Measurements from ENCODE around the gene HEG1.
"Not testable (repeated sequence)": the region's sequence is repeated elsewhere in the genome, so short reads cannot be mapped to it uniquely, and the experiment has no call there.

The HEG1 gene

GRCh38 chr3:124960698-124961097 lies 95.1 kb downstream of the HEG1 start:
- no peaks in the 10 kb centered on the region for H3K4me1 Mint-ChIP-seq
- no peak overlapping the region for H3K27ac Mint-ChIP-seq
- H3K4me3 Mint-ChIP-seq, result no peak overlapping the region
- no peak for TF ChIP-seq CTCF (IDR thresholded peaks at IDR 0.05; ENCODE audit: unreplicated experiment in 3 of 3)
- H3K9me3 Mint-ChIP-seq, result peaks cover 3% of the 10 kb centered on the region
- no peaks in the 10 kb centered on the region for H3K36me3 Mint-ChIP-seq (ENCODE audit: low read depth)
- no peaks in the 10 kb centered on the region for H3K27me3 Mint-ChIP-seq (ENCODE audit: low read depth)

GRCh38 chr3:124960105-124960504 lies 95.7 kb downstream of the HEG1 start:
- Mint-ChIP-seq H3K9me3 (peaks cover 6% of the 10 kb centered on the region), H3K4me1 (no peaks in the 10 kb centered on the region), H3K27ac (no peak overlapping the region), H3K27me3 (ENCODE audit: low read depth) (no peaks in the 10 kb centered on the region), H3K36me3 (ENCODE audit: low read depth) (no peaks in the 10 kb centered on the region), H3K4me3 (no peak overlapping the region)
- no peak for TF ChIP-seq CTCF (IDR thresholded peaks at IDR 0.05; ENCODE audit: unreplicated experiment in 3 of 3)

GRCh38 chr3:124957951-124958350 lies 97.8 kb downstream of the HEG1 start:
- H3K36me3 Mint-ChIP-seq (ENCODE audit: low read depth); H3K4me3 Mint-ChIP-seq; H3K27me3 Mint-ChIP-seq (ENCODE audit: low read depth); H3K4me1 Mint-ChIP-seq; H3K27ac Mint-ChIP-seq: not testable (repeated sequence)
- peaks cover 11% of the 10 kb centered on the region for H3K9me3 Mint-ChIP-seq

GRCh38 chr3:124952282-124952855 lies 103.4 kb downstream of the HEG1 start:
- Mint-ChIP-seq H3K27ac (no peak overlapping the region), H3K27me3 (ENCODE audit: low read depth) (no peaks in the 10 kb centered on the region), H3K36me3 (ENCODE audit: low read depth) (no peaks in the 10 kb centered on the region), H3K9me3 (peaks cover 11% of the 10 kb centered on the region), H3K4me1 (no peaks in the 10 kb centered on the region), H3K4me3 (no peak overlapping the region)
- TF ChIP-seq CTCF (IDR thresholded peaks at IDR 0.05; ENCODE audit: unreplicated experiment in 3 of 3), result no peak

- no peak overlapping the region for H3K4me3 Mint-ChIP-seq
- TF ChIP-seq CTCF (IDR thresholded peaks at IDR 0.05; ENCODE audit: unreplicated experiment in 3 of 3), result no peak
- H3K27ac Mint-ChIP-seq, result no peak overlapping the region
- H3K36me3 Mint-ChIP-seq (ENCODE audit: low read depth), result no peaks in the 10 kb centered on the region
- H3K4me1 Mint-ChIP-seq, result no peaks in the 10 kb centered on the region
- H3K27me3 Mint-ChIP-seq (ENCODE audit: low read depth), result no peaks in the 10 kb centered on the region
- H3K9me3 Mint-ChIP-seq, result peaks cover 8% of the 10 kb centered on the region
These were observed 104.1 kb downstream of the HEG1 start for GRCh38 chr3:124951511-124952281.

GRCh38 chr3:124950026-124950425 lies 105.8 kb downstream of the HEG1 start:
- peaks cover 4% of the 10 kb centered on the region for H3K9me3 Mint-ChIP-seq
- H3K27ac Mint-ChIP-seq, result no peak overlapping the region
- no peaks in the 10 kb centered on the region for H3K36me3 Mint-ChIP-seq (ENCODE audit: low read depth)
- no peaks in the 10 kb centered on the region for H3K27me3 Mint-ChIP-seq (ENCODE audit: low read depth)
- H3K4me3 Mint-ChIP-seq, result no peak overlapping the region
- no peaks in the 10 kb centered on the region for H3K4me1 Mint-ChIP-seq
- no peak for TF ChIP-seq CTCF (IDR thresholded peaks at IDR 0.05; ENCODE audit: unreplicated experiment in 3 of 3)
